PC-3 (cell line): ENCODE data around the gene GBE1.

Experiments used
- EZH2 ChIP-seq: fragments of 300-600 bp; sonication (generic); IDR thresholded peaks from one replicate; pipeline ENCODE4 v1.6.1; 2017; ENCODE audit warnings: antibody characterized with exemption, mild to moderate bottlenecking, low read length; ENCODE audit not compliant: unreplicated experiment
- TF ChIP-seq, protein P1 (sequence below): fragments of 300-600 bp; sonication (generic); conservative IDR thresholded peaks from 2 replicates; pipeline ENCODE4 v1.5.1; 2017; ENCODE audit warnings: antibody characterized with exemption, low read depth, mild to moderate bottlenecking, low read length

DNA sequence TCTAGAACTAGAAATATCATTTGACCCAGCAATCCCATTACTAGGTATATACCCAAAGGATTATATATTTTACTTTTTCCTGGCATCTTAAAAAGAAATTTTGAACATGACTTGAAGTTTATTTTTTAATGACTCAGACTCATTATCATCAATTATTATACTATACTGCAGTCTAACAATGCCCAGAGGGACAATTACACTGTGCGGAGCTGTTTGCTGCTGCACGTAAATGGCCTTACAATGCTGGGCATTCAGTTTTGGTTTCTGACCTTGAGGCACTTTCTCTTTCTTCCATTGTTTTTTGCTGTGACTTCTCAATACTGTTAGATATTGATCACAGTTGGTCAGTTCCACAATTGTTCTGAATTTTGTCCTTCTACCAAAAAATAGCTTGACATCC is 128.8 kb downstream of the GBE1 start:
- TF ChIP-seq, protein P1, sequence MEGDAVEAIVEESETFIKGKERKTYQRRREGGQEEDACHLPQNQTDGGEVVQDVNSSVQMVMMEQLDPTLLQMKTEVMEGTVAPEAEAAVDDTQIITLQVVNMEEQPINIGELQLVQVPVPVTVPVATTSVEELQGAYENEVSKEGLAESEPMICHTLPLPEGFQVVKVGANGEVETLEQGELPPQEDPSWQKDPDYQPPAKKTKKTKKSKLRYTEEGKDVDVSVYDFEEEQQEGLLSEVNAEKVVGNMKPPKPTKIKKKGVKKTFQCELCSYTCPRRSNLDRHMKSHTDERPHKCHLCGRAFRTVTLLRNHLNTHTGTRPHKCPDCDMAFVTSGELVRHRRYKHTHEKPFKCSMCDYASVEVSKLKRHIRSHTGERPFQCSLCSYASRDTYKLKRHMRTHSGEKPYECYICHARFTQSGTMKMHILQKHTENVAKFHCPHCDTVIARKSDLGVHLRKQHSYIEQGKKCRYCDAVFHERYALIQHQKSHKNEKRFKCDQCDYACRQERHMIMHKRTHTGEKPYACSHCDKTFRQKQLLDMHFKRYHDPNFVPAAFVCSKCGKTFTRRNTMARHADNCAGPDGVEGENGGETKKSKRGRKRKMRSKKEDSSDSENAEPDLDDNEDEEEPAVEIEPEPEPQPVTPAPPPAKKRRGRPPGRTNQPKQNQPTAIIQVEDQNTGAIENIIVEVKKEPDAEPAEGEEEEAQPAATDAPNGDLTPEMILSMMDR, result no peak
- TF ChIP-seq EZH2, result no peak
